Measurements from ENCODE around the gene SPRY1.

SPRY1 gene

DNA sequence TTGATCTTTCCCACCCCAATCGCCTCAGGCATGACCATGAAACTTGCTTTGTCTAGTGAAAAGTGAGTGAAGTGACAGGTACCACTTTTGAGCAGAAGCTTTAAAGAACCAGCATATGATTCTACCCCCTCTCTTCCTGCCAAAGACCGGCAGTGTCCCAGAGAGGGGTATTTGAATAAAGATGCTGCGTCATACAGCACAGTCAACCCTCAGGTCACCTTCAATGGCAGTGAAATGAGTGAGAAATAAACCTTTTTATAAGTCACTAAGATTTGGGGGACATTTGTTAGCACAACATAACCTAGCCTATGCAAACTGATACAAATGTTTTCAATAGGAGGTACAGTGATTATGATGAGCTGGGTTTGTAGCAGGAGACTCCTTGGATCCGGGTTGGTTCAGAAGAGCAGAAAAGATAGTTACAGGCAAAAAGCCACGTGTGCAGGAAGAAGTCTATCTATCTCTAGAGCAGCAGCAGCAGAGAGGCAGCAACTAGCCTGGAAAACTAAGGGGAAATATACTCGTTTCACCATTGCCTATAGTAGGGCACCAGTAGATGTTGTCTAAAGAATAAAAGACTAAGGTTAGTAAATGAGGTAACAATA lies 30.3 kb upstream of the SPRY1 start:
- in situ Hi-C loops (cut with MboI; ENCODE audit: low sequenced_read_pairs), result loop anchor here (25.0 kb wide), 1 partner anchor 896 kb away; no protein-coding TSS in a partner anchor

DNA sequence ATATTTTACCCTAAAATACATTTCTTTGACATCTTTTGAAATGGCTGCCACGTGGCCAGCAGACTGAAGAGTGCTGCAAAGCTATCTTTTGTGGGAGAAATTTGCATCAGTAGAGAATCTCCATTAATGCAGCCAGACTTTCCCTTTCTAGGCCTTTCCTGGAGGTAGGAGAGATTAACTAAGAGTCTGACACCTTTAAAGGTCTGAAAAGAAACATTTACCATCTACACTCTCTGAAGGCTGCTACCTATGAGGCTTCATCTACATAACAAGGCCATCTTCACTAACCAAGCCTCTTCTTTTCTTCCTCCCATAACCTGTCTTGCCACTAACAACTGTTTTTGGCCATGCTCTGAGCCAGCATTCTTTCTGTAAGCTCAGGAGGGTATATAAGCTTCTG lies 17.8 kb upstream of the SPRY1 start:
- in situ Hi-C loops (cut with MboI; ENCODE audit: low sequenced_read_pairs), result no loop called here

DNA sequence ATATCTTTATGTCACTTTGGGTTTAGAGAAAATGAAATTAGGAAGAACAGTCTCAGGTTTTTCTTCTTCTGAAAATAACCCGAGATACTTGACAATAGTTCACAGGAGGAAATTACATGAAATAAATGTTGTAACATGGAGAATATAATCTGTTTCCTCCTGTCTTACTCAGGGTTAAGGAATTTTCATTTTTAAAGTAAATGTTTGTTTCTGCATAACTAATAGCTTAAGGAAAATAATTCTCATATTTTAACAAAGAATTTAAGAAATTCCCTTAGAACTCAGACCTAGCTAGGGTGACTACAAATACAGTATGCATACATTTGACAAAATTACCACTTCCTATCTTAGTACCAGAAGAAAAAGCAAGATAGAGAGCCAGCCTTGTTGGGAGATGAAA lies 17.2 kb upstream of the SPRY1 start:
- in situ Hi-C loops (cut with MboI; ENCODE audit: low sequenced_read_pairs), result no loop called here

DNA sequence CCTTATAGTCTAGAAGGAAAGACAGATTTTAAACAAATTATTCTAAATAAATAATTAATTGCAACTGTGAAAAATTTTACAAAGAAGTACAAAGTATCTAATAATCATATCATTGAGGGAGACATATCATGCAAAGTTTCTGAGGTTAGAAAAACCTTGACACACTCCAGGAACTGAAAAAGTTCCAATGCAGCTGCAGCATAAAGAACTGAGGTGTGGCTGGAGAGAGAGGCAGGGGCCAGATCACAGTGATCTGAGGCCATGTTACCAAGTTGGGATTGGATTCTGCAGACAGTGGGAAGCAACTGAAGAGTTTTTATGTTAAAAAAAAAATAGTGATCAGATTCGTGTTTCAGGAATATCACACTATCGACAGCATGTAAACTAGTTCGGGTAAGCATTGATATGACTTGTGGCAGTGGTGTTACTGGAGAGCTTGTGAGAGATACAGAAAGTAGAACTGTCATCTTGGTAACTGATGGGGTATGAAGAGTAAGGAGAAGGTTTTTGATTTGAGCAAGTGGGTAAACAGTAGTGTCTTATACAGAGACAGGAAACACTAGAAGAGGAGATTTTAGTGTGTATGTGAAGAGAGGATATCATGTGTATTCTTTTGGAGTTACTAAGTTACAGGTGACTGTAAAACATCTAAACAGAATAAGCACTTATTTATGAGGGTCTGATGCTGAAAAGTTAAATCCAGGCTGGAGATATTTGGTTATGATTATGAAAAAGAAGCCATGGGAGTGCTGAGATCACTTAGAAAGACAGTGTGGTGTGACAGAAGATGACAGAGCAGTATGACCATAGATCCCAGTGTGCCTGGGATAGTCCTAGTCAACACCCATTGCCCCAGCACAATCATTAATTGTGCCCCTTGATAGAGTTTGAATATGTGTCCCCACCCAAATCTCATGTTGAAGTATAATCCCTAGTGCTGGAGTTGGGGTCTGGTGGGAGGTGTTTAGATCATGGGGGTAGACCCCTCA lies 15.6 kb upstream of the SPRY1 start:
- in situ Hi-C loops (cut with MboI; ENCODE audit: low sequenced_read_pairs), result no loop called here

DNA sequence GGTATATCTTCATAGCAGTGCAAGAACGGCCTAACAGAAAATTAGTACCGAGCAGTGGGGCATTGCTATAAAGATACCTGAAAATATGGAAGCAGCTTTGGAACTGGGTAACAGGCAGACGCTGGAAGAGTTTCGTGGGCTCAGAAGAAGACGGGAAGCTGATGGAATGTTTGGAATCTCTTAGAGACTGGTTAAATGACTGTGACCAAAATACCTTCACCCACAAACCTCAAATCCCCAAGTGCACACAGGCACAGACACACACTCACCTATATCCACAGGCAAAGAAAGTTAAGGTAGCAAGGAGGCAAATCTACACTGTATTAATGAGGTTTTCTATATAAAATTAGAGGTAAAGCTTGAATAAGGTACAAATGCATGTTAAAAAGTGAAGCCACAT lies 14.6 kb upstream of the SPRY1 start:
- in situ Hi-C loops (cut with MboI; ENCODE audit: low sequenced_read_pairs), result no loop called here

DNA sequence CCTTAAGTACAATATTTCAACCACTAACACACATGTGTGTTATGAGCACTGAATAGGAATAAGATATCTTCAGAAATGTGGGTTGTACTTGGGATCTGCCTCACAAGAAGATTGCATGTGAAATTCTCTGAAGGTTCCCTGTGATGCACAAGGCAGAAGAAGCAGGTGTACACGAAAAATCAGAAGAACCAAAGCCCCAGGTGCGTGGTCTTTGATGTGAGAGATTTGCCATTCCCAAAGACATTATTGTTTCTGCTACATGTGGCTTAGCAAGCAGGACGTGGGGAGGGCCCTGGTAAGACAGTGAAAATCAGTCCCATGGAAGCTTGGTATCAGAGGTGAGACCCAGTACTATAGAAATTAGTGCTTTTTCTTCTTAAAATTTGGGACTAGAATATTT lies 13.0 kb upstream of the SPRY1 start:
- in situ Hi-C loops (cut with MboI; ENCODE audit: low sequenced_read_pairs), result no loop called here

DNA sequence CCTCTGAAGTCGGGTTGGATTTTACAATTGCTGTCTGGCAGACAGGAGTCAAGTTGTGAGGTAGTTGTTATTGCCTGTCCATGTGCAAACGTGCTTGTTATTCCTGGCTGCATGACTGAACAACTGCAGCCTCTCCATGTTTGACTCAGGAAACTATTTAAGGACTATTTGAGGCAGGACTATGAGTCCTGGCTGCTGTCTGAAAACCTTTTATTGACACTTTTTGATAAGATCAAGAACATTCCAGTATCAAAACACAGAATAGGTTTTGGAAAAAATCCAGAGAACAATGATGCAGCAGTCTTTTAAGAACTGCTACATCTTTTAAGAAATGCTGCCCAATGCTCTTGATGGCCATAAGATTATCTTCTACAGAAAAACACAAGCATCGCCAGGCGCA lies 10.0 kb upstream of the SPRY1 start:
- in situ Hi-C loops (cut with MboI; ENCODE audit: low sequenced_read_pairs), result no loop called here

DNA sequence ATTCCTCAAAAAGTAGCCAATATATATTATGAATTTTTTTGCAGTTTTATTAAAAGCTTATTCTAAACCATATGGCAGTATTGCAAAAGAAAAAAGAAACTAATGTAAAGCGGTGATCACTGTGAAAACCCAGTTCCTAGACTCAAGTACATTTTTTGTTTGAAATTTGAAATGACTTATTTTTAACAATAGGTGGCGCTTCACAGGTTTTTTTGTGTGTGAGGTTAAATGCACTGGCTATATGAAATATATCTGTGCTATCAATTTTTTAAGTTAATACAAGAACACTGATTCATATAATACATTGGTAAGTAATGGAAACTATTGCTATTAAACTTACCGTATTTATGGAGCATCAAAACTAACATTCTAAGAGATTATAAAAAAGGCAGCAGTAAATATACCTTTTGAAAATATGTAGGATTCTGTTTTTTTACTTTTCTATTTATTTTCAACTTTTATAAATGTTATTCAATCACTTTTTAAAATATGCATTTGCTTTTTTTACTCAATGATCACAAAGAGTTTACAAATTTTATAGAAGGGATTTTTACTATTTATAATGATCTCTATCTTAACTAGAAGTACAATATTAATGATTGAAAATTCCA lies 5.6 kb upstream of the SPRY1 start:
- in situ Hi-C loops (cut with MboI; ENCODE audit: low sequenced_read_pairs), result loop anchor here (10.0 kb wide), 1 partner anchor 274 kb away; no protein-coding TSS in a partner anchor

DNA sequence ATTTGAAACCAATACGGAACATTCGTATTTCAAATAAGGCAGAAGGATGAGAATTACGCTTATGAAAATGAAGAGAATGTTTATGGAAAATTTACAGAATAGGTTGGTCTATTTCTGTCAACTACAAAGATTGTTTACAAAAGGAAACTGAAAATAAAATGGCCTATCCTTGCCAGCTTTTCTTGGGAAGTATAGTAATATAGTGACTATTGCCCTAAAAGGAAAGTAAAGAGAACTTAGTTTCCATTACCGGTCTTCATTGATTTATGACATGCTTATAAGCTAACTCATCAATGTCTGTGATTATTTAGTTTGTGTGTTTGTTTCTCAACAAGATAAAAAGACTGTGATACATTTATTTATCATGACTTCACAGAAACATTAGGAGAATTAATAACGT lies 2.9 kb upstream of the SPRY1 start:
- in situ Hi-C loops (cut with MboI; ENCODE audit: low sequenced_read_pairs), result loop anchor here (10.0 kb wide), 1 partner anchor 271 kb away; no protein-coding TSS in a partner anchor

DNA sequence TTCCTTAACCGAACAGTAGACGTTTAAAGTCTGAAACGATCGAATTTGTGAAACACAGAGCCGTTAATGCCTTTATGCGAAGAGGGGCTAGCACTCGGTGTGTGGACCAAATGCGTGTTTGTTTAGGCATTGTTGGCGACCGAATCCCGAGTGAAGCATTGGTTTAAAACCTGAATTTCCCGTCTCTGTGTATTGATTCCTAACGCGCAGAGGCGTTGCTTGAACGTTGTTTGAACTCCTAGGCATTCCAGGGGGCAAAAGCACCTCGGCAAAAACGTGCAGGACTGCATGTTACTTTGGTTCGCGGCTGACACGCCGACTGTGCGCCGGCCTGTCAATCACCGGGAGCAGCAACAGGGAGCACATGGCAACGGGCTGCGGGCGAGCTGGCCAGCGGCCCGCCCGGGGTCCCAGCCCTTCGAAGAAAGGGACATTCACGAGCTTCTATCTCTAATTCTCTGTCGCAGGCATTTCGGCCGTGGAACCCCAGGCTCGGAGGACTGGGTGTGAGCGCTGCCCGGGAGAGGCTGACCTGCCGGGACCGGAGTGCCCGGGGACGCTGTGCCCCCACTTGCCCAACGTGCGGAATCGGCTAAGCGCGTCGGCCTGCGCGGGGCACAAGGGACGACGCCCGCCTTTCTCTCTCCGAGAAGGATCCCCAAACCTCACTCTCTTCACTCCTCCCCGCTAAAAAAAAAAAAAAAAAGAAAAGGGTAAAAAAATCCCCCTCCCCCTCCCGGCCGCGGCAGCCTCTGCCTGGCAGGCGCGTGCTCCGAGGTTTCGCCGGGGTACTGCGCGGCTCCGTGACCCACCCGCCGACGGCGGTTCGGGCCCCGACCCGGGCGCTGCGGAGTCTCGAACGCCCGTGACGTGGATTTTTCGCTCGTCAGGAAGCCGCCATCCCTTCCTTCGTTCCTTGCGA lies 810 bp downstream of the SPRY1 start:
- in situ Hi-C loops (cut with MboI; ENCODE audit: low sequenced_read_pairs), result loop anchor here (10.0 kb wide), 1 partner anchor 267 kb away; no protein-coding TSS in a partner anchor

DNA sequence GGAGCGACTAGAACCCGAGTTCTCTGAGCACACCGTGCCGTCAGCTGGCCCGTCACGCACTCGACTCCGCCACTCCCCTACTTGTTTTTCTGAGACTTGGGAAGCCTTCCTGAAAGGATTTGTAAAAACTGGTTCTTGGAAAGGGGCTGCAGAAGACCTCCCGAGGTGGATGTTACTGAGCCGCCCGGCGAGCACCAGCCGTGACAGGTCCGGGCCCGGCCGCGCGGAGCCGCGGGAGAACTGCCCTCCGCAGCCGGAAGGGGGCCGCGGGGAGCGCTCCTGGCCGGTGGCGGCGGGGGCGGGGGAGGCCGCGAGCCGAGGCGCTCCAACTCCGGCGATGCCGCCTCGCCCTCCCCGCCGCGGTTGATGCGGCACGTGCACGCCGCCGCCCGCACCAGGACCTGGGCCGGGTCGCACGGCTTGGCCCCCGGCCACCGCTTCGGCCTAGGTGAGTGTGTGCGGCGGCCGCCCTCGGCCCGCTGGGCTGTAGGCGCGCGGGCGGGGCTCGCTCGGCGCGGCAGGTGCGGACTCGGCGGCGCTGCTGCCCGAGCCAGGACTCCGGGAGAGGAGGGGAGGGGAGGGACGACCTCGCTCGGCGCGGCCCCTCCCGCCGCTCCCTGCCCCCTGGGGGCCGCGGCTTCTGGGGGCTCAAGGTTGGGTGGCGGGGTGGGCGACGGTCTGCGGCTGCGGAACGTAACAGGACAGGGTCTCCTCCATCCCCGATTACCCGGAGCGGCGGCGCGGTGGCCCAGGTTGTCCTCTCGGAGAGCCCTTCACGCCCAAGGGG lies 1.7 kb downstream of the SPRY1 start:
- in situ Hi-C loops (cut with MboI; ENCODE audit: low sequenced_read_pairs), result loop anchor here (10.0 kb wide), 1 partner anchor 267 kb away; no protein-coding TSS in a partner anchor

DNA sequence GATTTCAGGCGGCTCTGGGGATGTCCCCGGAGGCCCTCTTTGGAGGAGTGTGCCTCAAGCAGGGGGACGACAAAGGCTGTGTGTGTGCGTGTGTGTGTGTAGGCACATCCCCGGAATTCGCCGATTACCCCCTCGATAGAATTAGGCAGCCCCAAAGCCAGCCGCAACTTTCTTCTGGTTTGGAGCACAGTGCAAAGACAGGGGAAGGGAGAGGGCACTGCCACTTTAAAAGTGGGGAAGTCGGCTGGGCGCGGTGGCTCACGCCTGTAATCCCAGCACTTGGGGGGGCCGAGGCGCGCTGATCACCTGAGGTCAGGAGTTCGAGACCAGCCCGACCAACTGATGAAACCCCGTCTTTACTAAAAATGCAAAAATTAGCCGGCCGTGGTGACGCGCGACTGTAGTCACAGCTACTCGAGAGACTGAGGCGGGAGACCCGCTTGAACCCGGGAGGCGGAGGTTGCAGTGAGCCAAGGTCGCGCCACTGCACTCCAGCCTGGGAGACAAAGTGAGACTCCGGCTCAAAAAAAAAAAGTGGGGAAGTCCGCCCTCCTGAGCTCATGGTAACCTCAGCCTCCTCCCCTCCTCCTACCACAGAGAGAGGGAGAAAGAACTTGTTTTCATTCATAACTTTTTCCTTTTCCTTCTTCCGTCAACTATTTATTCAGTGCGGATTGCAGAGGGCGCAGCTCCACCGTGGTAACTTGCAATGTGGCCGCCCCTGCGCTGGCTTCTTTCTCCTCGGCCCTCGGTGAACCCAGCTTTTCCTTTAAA lies 2.4 kb downstream of the SPRY1 start:
- in situ Hi-C loops (cut with MboI; ENCODE audit: low sequenced_read_pairs), result loop anchor here (10.0 kb wide), 1 partner anchor 266 kb away; no protein-coding TSS in a partner anchor

DNA sequence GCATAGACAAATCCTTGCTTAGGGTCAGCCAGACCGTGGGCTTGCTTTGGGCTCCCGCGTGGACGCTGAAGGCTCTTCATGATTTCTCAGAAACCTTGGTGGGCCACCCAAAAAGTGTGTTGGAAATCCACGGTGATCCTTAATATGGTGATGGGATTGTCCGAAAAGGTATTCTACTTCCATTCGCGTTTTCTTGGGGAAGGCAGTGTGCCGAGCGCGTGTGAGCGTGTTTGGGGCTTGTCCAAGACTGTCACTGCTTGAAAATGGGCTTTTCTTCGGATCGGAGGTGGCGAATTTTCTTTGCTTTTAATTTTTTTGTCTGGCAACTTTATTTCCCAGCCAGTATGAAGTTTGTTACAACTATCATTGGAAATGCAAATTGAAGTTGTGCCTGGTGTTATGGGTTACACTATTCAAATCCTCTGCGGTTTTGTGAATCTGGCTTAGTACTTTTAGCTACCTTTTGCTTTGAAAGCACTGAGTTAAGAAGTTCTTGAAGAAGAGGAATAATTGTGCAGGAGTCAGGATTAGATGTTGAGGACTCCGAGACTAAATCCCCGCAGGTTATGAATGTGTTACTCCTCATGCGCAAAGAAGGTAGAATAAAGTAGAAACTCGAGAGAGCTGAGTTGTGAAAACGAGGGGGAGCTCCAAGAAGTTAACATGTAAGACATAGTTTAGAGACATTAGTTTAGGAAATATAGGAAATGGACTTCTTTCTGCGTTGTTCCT lies 3.2 kb downstream of the SPRY1 start:
- in situ Hi-C loops (cut with MboI; ENCODE audit: low sequenced_read_pairs), result loop anchor here (10.0 kb wide), 1 partner anchor 265 kb away; no protein-coding TSS in a partner anchor

DNA sequence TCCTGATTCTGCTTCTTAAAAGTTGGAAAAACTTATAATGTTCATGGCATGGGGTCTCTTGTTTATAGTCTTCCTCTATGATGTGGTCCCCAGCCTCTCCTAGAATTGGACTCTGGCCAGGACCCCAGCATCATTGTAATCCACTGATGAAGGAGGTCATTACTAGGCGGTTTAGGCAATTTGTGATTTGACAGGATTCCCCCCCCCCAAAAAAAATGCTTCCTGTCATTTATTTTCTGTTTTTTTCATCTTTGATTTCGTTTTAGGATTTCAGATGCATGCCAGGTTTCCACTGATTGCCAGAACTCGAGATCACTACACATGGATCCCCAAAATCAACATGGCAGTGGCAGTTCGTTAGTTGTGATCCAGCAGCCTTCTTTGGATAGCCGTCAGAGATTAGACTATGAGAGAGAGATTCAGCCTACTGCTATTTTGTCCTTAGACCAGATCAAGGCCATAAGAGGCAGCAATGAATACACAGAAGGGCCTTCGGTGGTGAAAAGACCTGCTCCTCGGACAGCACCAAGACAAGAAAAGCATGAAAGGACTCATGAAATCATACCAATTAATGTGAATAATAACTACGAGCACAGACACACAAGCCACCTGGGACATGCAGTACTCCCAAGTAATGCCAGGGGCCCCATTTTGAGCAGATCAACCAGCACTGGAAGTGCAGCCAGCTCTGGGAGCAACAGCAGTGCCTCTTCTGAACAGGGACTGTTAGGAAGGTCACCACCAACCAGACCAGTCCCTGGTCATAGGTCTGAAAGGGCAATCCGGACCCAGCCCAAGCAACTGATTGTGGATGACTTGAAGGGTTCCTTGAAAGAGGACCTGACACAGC lies 4.9 kb downstream of the SPRY1 start:
- in situ Hi-C loops (cut with MboI; ENCODE audit: low sequenced_read_pairs), result no loop called here

DNA sequence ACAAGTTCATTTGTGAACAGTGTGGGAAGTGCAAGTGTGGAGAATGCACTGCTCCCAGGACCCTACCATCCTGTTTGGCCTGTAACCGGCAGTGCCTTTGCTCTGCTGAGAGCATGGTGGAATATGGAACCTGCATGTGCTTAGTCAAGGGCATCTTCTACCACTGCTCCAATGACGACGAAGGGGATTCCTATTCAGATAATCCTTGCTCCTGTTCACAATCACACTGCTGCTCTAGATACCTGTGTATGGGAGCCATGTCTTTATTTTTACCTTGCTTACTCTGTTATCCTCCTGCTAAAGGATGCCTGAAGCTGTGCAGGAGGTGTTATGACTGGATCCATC lies 5.5 kb downstream of the SPRY1 start:
- in situ Hi-C loops (cut with MboI; ENCODE audit: low sequenced_read_pairs), result no loop called here

DNA sequence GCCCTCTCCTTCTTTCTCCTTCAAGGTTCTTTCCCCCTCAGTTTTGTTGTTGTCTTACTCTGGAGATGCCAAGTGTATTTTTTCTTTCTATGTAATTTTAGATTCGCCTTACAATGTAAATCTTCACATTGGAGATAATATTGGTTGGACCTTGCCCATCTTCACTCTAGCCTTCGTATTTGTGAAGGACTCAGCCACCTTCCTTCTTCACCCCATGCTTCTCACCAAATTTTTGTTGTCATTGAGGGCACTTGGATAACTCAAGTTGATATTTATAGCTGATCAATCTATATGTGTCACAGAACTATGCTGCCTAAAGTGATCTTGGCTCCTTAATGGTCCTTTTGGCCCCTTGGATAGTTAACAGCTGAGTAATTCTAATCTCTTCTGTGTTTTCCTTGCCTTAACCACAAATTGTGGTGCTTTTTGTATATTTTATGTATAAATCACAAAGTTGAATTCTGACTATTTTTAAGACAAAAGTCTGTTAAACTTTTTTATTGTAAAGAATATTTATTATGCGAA lies 6.5 kb downstream of the SPRY1 start:
- in situ Hi-C loops (cut with MboI; ENCODE audit: low sequenced_read_pairs), result no loop called here

DNA sequence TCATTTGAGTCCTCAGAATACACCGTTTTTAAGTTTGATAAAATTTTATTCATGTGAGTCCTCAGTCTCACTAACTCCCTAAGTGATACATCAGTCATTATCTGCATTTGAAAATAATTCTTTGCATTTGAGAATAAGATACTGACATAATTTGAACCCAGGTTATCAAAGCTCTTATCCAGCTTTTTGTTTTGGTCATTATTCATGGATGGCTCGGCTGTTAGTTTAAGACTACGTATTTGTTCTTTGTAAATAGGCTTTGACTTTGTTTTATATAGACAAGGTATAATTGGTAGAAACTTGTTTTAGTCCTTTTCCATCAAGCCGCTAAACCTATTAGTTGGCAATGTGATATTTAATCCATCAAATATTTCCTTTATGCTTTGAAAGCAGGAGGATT lies 7.9 kb downstream of the SPRY1 start:
- in situ Hi-C loops (cut with MboI; ENCODE audit: low sequenced_read_pairs), result no loop called here

Data from HL-60/S4 (cell line).